NCI-H2227 (cell line): ENCODE data around the gene MYOM3.

Source experiments
- DNase-seq: peaks from one replicate; lab custom pipeline; 2025; ENCODE audit not compliant: unreplicated experiment; lab: John Stamatoyannopoulos, UW

Gene MYOM3

DNA sequence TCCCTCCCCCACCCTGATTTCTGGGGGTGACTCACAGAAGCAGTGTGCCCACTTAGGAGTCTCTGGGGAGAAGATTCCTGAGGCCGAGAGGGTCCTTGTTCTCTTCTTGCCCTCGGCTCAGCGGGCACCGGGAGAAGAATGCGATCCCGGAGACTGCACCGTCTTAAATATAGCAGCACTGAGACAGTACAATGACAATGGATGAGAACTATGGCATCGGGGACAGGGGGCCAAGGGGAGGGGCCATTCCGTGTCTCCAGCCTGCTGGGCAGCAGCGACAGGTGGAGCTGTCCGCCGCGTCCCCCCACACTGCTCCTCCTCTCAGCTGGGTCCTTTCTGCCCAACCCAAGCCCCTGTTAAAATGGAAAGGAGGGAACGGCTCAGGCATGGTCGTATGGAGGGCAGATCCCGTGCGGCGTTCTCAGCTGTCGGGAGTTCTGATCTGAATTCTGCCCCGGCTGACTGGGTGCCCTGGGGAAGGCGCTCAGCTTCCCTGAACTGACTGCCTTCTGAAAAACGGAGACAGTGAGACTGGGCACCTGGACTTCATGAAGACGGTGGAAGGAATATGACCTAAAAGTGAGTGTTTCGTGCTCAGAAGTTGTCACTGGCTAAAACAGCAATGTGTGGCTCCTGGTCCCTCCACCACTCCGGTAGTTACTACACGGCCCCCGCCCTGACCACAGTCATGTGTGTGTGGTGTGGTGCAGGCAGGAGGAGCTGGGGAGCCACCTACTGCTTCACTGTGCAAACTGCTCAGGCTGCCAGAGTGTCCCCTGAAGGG lies at the start of gene MYOM3:
MYOM3 (minus strand) TSS at position 140 of the 784 bp plus-strand sequence. CDS start 3,499 bp downstream, outside the sequence.
- DNase-seq, result peak; percentile 72

DNA sequence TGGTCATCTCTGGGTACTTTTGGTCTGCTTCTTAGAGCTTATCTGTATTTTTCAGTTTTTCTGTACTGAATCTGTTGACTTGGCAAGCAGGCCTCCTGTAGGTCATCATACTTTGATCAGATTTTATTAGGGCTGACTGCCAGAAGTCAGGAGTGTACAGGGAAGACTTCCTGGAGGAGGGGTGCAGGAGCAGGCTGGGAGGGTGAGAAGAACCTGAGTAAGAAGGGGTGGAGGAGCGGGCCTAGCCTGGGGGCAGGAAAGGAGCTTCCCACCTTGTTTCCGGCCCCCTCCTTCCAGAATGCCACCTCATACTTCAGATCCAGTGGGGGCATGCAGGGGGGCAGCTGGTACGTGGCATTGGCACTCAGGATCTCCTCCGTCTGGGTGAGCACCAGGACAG lies 49.3 kb upstream of the MYOM3 start:
- no peak for DNase-seq

DNA sequence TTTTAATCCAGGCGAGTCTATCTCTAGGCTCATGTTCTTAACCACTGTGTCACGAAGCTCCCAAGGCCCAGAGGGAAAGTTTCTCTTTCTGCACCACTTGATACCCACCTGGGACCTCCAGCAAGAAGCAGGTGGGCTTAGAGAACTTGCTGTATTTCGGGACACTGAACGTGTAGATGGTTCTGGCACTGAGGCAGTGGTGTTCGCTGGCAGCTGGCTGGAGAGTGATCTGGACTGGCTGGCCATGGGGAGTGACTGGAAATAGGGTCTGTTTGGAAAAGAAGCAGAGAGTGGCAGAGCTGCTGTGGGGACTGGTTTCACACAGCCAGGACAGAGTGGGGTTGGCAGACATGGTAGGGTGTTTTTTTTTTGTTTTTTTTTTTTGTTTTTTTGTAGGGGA lies 47.4 kb upstream of the MYOM3 start:
- no peak for DNase-seq

DNA sequence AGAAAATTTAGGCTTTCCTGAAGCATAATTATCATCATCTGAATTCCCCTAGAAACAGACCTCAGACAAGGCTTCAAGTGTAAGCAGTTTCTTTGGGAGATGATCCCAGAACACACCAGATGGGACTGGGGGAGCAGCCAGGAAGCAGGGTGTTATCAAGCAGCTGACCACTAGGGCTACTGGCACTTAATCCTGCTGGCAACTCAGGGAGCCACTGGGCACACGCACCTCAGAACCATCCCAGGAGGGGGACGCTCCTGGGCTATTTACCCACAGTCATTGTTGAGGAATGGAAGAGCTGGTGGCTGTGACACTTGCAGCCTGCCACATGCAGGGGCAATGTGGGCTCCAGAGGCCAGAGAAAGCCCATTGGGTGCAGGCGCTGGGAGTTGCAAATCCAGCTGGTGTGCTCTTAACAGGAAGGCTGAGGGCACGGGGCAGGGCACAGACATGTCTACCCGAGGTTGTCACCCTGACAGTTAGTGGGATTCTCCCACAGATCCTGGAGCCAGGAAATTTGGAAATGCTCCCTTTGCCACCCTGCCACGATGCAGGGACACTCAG lies 46.1 kb upstream of the MYOM3 start:
- DNase-seq, result no peak

DNA sequence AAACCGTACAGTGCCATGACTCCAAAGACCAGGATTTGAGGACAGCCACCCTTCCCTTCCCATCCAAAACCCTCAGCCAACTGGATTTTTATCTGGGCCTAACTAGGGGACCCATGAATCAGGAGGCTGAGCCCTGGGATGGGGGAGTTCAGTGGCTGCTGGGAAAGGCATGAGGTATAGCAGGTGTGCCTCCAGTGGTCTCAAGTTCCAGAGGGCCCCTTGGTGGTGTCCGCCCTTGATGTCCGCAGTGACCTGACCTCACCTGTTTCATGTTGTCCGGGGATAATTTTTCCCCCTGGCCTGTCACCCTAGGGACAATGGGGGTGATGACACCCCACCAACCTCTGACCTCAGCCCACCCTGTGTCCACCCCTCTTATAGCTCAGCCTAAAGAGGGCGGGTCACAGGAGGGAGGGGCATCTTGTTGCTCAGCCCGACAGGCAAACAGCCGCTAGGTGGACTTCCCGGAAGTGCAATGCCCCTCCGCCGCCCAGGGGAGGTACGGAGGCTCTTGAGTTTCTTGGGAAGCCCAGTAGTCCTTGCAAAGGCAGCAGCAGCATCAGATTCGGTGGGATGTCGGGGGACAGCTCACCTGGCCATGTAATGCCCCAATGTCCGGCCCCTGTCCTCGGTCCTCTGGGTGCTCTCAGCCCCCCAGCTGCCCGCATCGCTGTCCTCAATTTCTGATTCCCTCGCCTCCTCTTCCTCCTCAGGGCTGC lies 44.8 kb upstream of the MYOM3 start:
- no peak for DNase-seq

DNA sequence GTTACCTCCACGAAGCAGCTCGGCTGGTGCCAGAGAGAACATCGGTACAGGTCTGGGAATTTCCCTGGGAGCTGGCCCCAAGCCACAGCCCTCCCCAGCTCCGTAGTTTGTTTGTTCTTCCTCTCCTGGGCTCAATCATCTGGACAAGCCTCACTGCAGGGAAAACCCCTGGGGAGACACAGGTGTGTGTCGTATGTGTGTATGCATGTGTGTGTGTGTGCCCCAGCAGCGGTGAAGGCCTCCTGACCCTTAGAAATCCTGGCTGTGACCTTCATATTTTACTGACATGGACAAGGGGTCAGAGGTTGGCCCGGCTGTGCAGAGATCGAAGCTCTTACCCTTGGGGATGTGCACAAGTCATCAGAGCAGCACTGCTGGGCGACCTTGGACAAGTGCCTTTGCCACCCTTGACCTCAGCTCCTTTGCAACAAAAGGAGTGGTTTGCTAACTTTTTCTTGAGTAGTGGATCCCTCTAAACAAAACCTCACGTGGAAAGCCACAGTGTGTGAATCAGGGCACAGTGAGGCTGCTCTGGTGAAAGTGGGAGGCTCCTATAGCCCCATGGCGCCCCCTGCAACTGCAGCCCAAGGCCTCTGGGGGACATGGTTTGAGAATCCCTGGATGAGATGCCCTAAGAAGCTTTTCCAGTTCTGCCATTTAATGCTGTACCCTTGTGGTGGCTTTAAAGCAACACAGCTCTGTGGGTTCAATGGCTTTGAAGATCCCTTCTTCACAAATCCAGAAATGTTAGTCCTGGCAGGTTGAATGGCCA lies 43.3 kb upstream of the MYOM3 start:
- no peak for DNase-seq

DNA sequence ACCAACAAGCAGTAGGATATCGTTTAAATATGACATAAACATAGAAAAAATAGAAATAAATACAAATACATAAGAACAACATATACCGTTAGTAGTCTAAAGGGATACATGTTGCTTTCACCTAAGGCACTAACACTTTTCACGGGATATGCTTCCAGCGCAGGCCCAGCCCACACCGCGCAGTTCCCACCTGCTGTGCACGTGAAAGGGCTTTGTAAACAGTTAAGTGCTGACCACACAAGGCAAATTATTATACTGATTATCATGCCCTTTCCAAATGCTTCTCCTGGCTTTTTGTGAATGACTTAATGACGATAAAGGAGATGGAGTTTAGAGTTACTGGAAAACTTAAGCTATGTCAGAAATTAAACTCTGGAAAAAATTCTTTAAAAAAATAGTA lies 42.3 kb upstream of the MYOM3 start:
- DNase-seq, result peak; percentile 60

DNA sequence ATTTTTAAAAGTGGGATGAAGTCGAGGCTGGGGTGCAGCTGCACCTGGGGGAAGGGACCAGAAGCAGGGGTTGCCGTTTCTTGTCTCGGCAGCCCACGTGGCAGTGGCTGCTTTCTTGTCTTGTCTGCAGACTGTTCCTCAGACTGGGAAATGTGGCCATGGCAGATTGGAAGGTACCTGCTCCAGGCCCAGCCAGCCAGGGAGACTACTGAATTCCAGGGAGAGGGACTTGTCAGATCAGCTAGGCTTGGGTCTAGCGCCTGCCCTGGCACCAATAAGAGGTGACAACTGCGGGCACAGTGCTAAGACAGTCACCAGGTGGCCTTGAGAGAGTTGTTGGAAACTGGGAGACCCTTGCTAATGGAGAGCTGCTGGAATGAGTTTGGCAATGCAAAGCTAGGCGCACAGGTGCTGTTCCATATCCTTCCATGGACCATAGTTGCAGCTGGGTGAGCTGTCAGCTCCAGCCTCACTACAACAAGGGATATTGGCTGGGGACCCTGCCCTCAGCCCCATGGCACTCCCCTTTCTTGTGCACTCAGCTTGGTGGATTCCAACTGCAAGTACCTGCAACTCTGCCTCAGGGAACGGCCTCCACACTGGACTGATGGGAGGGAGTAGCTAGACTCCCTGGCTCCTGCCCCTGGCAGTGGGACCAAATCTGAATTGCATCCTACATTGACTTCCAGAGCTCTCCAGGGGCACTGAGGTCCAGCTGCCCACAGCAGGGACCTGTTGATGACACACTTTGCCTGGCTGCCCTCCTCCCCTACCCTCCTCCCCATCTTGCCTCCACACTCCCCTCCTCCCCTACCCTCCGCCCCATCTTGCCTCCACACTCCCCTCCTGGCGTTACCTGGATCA lies 40.9 kb upstream of the MYOM3 start:
- DNase-seq, result no peak

DNA sequence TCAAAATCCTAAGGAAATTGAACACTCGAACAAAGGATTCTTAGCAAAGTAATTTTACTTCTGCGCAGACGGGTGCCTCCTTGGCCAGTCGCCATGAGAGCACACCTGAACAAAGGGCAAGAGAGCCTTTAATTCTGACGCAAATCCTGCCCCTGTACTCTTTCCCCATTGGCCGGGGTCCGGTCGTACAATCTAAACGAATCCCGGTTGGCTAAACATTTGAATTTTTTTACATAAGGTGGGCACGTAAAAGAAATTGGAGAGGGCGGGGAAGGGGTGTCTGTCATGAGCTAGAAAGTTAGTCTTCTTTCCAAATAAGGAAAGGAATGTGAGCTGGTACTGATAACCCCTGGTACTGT lies 39.2 kb upstream of the MYOM3 start:
- DNase-seq, result peak; percentile 83

DNA sequence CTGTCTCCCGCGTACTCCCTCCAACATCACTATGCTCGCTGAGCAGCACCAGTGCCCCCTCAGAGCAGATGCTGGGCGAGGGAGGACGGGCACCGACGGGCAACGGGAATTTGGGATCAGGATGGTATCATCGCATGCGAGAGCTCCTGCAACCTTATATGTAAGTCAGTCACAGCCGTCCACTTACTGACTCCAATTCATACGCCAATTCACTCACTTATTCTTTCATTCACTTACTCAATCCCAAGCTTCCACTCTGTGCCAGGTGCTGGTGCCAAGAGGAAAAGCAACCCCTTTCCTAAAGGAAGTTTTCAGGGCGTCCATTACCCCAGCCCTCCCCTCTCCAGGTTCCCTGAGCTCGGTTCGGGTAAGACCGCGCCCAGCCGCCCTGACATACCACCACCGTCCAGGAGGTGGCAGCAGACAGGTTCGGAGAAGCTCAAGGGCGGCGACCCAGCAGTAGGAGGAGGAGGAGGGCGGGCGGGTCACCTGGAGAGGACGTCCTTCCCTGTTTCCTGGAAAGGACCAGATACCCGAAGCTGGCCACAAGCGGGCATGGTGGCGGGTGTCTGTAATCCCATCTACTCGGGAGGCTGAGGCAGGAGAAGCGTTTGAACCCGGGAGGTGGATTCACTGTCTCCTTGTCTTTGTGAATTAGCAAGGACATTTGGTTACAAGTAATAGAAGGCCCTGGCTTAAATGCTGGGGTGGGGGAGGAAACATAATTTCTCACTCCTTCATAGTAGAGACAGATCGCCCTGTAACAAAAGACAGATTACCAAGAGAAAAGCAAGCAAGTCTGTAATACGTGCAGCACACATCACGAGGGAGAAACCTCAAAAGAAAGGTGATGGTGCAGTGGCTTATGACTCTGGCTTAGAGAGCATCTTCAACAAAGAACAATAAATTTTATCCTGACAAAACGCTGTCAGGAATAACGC lies 38.6 kb upstream of the MYOM3 start:
- DNase-seq, result peak; percentile 93

DNA sequence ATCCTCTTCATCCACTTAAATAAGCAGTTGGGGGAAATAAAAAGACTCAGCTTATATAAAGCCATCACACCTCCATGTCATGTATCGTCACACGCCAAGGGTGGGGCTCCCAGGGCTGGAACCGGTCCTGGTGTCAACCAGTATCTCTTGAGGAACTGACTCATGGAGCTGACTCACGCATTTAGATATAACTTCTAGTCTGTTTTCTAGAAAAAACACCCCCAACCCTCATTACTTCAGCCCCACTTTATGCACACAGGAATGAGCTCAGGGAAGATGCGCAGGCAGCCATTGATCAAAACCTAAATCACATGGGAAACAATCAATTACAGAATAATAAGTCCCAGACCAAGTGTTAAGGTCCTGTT lies 37.9 kb upstream of the MYOM3 start:
- DNase-seq, result no peak

DNA sequence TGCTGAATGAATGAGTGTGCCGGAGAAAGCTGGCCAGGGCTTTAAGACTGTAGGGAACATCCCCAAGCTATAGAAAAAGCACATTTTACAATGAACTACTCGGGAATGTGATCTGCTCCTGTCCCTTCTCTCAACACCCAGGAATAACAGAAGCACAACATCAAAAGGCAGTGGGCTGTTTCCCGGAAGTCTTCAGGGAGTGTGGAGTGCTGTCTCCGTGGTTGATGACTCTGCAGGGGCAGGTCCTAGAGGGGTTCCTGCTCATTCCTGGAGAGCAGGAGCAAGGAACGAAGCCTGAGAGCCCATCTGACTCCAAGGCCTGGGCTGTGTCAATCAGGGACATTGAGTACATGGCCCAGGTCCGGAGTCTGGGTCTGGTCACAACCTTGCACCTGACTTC lies 35.9 kb upstream of the MYOM3 start:
- no peak for DNase-seq

DNA sequence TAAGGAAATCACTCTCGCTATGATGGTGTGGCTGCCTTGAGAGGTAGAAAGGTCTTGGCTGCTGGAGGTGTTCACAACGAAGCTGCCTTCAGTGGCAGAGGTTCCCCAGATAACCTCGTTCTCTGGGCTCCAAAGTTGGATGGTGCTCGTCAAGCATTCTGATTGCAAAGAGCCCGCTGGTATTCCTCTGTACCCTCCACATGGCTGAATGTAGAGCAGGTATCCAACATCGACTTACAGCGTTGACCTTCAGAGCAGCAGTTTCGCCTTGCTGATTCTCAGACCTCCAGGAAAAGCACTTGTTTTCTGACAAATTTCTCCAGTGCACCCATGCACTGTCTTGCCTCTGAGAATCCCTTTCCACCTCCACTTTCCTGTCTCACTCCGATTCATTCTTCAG lies 35.3 kb upstream of the MYOM3 start:
- DNase-seq, result no peak

DNA sequence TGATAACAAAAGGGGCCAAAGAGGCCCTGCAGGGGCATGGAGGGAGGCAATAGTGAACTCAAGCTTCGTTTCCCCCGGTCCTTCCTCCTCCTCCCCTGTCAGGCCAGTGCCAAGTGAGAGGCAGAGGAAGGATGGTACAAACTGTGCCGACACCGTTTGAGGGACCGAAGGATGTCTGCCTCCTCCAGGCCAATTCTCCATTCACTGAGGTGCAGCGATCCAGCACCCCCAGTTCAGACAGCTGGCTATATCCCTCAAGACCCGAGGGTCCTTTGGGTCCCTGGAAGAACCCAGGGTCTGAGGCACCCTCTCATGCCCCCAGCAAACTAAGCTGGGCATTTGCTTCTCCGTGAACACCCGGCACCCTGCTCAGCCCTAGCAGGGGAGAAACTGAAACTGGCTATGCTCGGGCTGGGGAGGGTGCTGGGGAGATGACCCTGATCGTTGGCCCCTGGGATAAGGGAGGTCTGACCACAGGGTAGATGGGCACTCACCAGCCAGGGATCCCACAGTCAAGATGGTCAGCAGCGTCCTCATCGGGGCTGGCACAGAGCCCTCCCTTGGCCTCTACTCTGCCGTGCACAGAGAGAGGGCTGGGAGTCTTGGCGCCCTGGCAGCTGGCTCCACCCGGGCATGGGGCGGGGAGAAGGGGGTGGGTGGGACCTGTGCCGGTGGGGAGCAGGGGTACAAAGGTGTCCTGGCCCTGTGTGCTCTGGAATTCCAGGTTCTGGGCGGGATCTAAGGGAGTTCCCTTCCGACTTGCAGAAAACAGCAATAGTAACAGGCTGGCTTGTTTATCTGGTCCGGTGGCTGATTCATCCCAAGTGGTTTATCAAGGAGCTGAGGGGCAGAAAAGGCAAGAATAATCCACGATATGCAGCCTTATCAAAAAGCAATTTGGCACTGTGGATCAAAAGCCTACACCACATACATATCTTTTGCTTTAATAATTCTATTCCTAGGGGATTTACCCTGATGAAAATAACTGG lies 30.9 kb upstream of the MYOM3 start, which contains the start of gene IL22RA1:
IL22RA1 (minus strand) TSS at position 595 of the 989 bp plus-strand sequence; CDS start at position 537, 58 bp downstream.
- no peak for DNase-seq

DNA sequence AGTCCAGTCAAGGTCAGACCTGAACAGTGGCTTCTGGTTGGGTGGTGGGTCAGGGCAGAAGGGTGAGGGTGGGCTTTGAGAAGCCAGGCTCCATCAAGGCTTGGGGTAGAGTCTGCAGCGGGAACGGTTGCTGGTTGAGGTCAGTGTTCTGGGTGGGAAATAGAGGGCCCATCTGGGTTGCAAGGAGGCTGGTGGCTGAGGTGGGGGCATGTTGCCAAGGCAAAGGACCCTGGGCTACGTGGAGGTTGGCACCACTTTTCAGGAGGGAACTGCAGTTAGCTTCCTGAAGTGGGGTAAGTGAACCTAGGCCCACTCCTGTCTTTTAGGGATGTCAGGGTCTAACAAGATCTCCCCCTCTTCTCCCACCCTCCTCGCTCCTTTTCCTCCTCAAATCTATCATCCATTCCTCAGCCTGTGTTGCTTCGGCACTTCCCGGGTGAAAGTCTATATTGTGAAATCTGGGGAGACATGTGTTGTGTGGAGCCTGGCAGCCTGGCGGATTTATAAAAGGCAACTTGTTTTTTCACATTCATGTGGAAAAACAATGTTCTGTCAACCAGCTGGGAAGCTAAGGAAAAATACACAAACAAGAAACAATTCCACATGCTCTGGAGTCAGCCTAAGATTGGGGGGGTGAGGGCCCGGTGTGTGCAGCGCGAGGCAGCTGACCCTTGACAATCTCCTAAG lies 29.5 kb upstream of the MYOM3 start:
- no peak for DNase-seq

DNA sequence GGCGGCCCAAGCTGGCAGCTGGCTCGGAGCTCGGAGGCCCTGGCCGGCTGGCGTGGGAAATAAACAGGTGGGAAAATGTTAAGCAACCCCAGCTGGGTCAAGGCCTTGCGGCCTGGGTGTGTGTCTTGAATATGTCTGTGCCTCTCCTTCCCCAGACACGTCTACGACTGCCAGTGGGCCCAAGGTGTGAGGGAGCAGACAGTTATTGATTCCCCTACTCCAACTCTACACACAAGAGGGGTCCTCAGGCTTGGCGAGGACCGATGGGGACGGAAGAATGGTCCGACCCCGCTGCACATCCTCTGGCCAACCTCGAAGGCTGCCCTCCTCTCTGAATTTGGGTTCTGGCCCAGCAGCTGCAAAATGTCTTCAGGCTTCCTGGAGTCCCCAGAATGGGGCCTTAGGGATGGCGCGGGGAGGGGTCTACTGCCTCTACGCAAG lies 28.8 kb upstream of the MYOM3 start:
- no peak for DNase-seq

DNA sequence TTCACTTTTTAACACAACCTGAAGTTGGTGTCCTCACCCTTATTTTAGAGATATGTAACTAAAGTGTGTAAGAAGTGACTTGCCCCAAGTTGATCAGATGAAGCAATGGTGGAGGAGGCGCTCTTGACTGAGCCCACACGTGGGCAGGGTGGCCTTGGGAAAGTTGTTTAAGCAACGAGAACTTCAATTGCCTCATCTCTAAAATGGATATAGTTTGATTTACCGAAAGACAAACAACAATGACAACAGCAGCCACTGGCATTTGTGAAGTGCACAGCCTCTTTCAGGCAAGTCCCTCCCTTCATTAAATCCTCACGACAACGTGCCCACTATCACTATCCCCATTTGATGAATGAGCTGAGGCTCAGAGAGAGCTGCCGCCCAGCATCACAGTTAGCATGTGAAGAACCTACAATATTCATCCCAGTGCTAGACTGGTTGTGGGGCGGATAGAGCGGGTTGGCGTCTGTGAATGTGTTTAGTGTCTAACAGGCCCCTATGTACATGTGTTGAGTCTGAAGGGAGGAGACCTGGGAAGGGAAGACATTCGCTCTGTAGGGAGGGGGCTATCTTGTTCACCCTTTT lies 28.0 kb upstream of the MYOM3 start:
- DNase-seq, result no peak

DNA sequence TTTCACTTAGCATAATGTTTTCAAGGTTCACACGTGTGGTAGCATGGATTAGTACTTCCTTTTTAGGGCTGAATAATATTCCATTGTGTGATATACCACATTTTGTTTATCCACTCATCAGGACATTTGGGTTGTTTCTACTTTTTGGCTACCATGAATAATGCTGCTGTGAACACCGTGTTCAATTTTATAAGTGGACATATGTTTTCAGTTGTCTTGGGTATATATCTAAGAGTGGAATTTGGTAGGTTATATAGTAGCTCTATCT lies 27.2 kb upstream of the MYOM3 start:
- no peak for DNase-seq
